SK-N-SH (cell line): ENCODE results near the gene ACP4. TPM values are rescaled to one million over a fixed set of nuclear protein-coding genes. Genes with fewer than 3 reads are reported as not detected.

Experiments
- CTCF ChIA-PET: fragments of 300-600, 350-600 bp; formaldehyde crosslinking; extraction: SDS; loops from one replicate; lab custom pipeline; 2021; lab: Yijun Ruan, JAX
- POLR2A ChIA-PET: fragments of 350-600 bp; sonication (Branson Sonifier 250); formaldehyde crosslinking; extraction: SDS; loops from one replicate; lab custom pipeline; 2020; ENCODE audit warnings: antibody characterized with exemption, inconsistent platforms; lab: Yijun Ruan, JAX
- DNase-seq: peaks from one replicate; pipeline ENCODE4 v3.0.0; 2012
- H2AFZ ChIP-seq: fragments of 200-600 bp; sonication (generic); 2 replicates; pipeline ENCODE4 v1.8.1; 2016; ENCODE audit warnings: antibody characterized with exemption, mild to moderate bottlenecking, low read depth
- H3F3A ChIP-seq: fragments of 200-600 bp; sonication (generic); replicated peaks from 2 replicates; pipeline ENCODE3; 2016; ENCODE audit warnings: antibody characterized with exemption, mild to moderate bottlenecking; ENCODE audit not compliant: insufficient read depth
- H3K27ac ChIP-seq, 2 experiments: fragments of 200-500 bp in 1 of 2; fragments of 200-600 bp in 1 of 2; sonication (Bioruptor generic) in 1 of 2; sonication (generic), shearing (Covaris generic) in 1 of 2; 2 replicates each; pipeline versions ENCODE4 v1.5.1 to v1.6.1; 2014 to 2016; ENCODE audit warnings: low read depth in 2 of 2, inconsistent platforms in 1 of 2, low read length in 1 of 2, mild to moderate bottlenecking in 1 of 2, mixed read lengths in 1 of 2
- H3K27me3 ChIP-seq: fragments of 200-600 bp; sonication (generic), shearing (Covaris generic); 2 replicates; pipeline ENCODE4 v1.6.1; 2016; ENCODE audit warnings: mixed run types; ENCODE audit not compliant: insufficient read depth
- H3K36me3 ChIP-seq, 2 experiments: fragments of 200-500 bp in 1 of 2; fragments of 200-600 bp in 1 of 2; sonication (Bioruptor generic) in 1 of 2; sonication (generic) in 1 of 2; replicated peaks in 1 of 2; 2 replicates each; pipeline versions ENCODE3 to v1.5.1; 2014 to 2016; ENCODE audit warnings: low read length in 1 of 2, mild to moderate bottlenecking in 1 of 2; ENCODE audit not compliant: insufficient read depth in 2 of 2, control insufficient read depth in 1 of 2
- H3K4me1 ChIP-seq, 2 experiments: fragments of 200-500 bp in 1 of 2; fragments of 200-600 bp in 1 of 2; sonication (Bioruptor generic) in 1 of 2; sonication (generic), shearing (Covaris generic) in 1 of 2; 2 replicates each; pipeline versions ENCODE4 v1.5.1 to v1.6.1; 2014 to 2016; ENCODE audit warnings: low read depth in 1 of 2, low read length in 1 of 2, mixed run types in 1 of 2; ENCODE audit not compliant: insufficient read depth in 2 of 2, control insufficient read depth in 1 of 2
- H3K4me2 ChIP-seq: fragments of 200-600 bp; sonication (generic), shearing (Covaris generic); 2 replicates; pipeline ENCODE4 v1.6.1; 2017; ENCODE audit warnings: mixed run types
- H3K4me3 ChIP-seq, 2 experiments: fragments of 200-500 bp in 1 of 2; fragments of 200-600 bp in 1 of 2; sonication (Bioruptor generic) in 1 of 2; sonication (generic), shearing (Covaris generic) in 1 of 2; 2 replicates each; pipeline versions ENCODE4 v1.5.1 to v1.8.1; 2014 to 2016; ENCODE audit warnings: low read depth in 2 of 2, inconsistent platforms in 1 of 2, low read length in 1 of 2, mild to moderate bottlenecking in 1 of 2, mixed read lengths in 1 of 2, moderate library complexity in 1 of 2
- H3K79me2 ChIP-seq: fragments of 200-600 bp; sonication (generic); 2 replicates; pipeline ENCODE4 v1.8.1; 2017; ENCODE audit warnings: mild to moderate bottlenecking; ENCODE audit not compliant: insufficient read depth
- H3K9ac ChIP-seq: fragments of 200-600 bp; sonication (generic); 2 replicates; pipeline ENCODE4 v1.6.1; 2017; ENCODE audit warnings: mixed run types
- H3K9me2 ChIP-seq: fragments of 200-600 bp; sonication (generic); 2 replicates; pipeline ENCODE4 v1.6.1; 2017; ENCODE audit warnings: mixed run types
- H3K9me3 ChIP-seq: fragments of 200-600 bp; sonication (generic); 2 replicates; pipeline ENCODE4 v1.6.1; 2017; ENCODE audit warnings: mixed run types, mild to moderate bottlenecking, moderate library complexity
- H4K20me1 ChIP-seq: fragments of 200-600 bp; sonication (generic); 2 replicates; pipeline ENCODE4 v1.6.1; 2017; ENCODE audit warnings: mild to moderate bottlenecking, mixed run types; ENCODE audit not compliant: insufficient read depth
- CHD2 ChIP-seq: fragments of 150-350 bp; IDR thresholded peaks from 2 replicates; pipeline ENCODE4 v1.6.1; 2018; ENCODE audit warnings: low read length; ENCODE audit not compliant: partially characterized antibody
- CTCF ChIP-seq: fragments of 200-600 bp; sonication (generic); IDR thresholded peaks from 2 replicates; pipeline ENCODE4 v1.6.1; 2017; ENCODE audit warnings: antibody characterized with exemption, mild to moderate bottlenecking, moderate library complexity
- ELF1 ChIP-seq: IDR thresholded peaks from 2 replicates; pipeline ENCODE4 v1.4.0; 2012
- EZH2phosphoT487 ChIP-seq: fragments of 200-600 bp; sonication (generic); IDR thresholded peaks from 2 replicates; pipeline ENCODE4 v1.6.1; 2017; ENCODE audit warnings: low read depth, mixed run types, mild to moderate bottlenecking, antibody characterized with exemption, moderate library complexity, borderline replicate concordance
- FOSL2 ChIP-seq: IDR thresholded peaks from 2 replicates; pipeline ENCODE4 v1.4.0; 2012; ENCODE audit warnings: low read depth, mild to moderate bottlenecking, moderate library complexity, borderline replicate concordance
- FOXJ3 ChIP-seq: sonication (generic); formaldehyde crosslinking; IDR thresholded peaks from 2 replicates; pipeline ENCODE4 v1.5.1; 2020; ENCODE audit warnings: mild to moderate bottlenecking, missing genetic modification reagents
- FOXM1 ChIP-seq: IDR thresholded peaks from 2 replicates; pipeline ENCODE4 v1.4.0; 2012; ENCODE audit warnings: low read depth, mild to moderate bottlenecking
- GATA2 ChIP-seq: sonication (generic); formaldehyde crosslinking; IDR thresholded peaks from 2 replicates; pipeline ENCODE4 v1.5.0; 2020; ENCODE audit warnings: mild to moderate bottlenecking, missing genetic modification reagents
- IRF3 ChIP-seq: fragments of 150-350 bp; IDR thresholded peaks from 2 replicates; pipeline ENCODE4 v1.6.1; 2016; ENCODE audit warnings: mild to moderate bottlenecking, low read depth, low read length
- JUND ChIP-seq: IDR thresholded peaks from 2 replicates; pipeline ENCODE4 v1.4.0; 2012
- MEF2A ChIP-seq: IDR thresholded peaks from 2 replicates; pipeline ENCODE4 v1.4.0; 2012; ENCODE audit warnings: low read depth, borderline replicate concordance
- MXI1 ChIP-seq: IDR thresholded peaks from 2 replicates; pipeline ENCODE4 v1.6.1; 2012; ENCODE audit warnings: mild to moderate bottlenecking, low read depth, low read length, improper control_type of control experiment
- PBX3 ChIP-seq: IDR thresholded peaks from 2 replicates; pipeline ENCODE4; 2012
- POLR2AphosphoS5 ChIP-seq: IDR thresholded peaks from 2 replicates; pipeline ENCODE4 v1.6.1; 2012; ENCODE audit warnings: low read depth, low read length
- RAD21 ChIP-seq: IDR thresholded peaks from 2 replicates; pipeline ENCODE4 v1.6.1; 2012; ENCODE audit warnings: mild to moderate bottlenecking, low read length
- RFX5 ChIP-seq: IDR thresholded peaks from 2 replicates; pipeline ENCODE4 v1.6.1; 2012; ENCODE audit warnings: mild to moderate bottlenecking, improper control_type of control experiment, low read length
- RXRA ChIP-seq: IDR thresholded peaks from 2 replicates; pipeline ENCODE4 v1.4.0; 2012; ENCODE audit warnings: low read depth, mild to moderate bottlenecking, borderline replicate concordance
- SIN3A ChIP-seq: IDR thresholded peaks from 2 replicates; pipeline ENCODE4 v1.6.1; 2012; ENCODE audit warnings: low read depth, mild to moderate bottlenecking, low read length, moderate library complexity, borderline replicate concordance
- TAF1 ChIP-seq: IDR thresholded peaks from 2 replicates; pipeline ENCODE4 v1.6.1; 2012; ENCODE audit warnings: low read depth, mild to moderate bottlenecking, low read length, moderate library complexity, borderline replicate concordance
- USF2 ChIP-seq: fragments of 150-350 bp; IDR thresholded peaks from 2 replicates; pipeline ENCODE4 v1.6.1; 2017; ENCODE audit warnings: antibody characterized with exemption, low read length, low read depth, borderline replicate concordance
- WGBS: methylation state at CpG from one replicate; pipeline ENCODE4 v1.1.6; 2017; ENCODE audit warnings: low lambda C conversion rate; 5-methylcytosine and 5-hydroxymethylcytosine counted together
- polyA plus RNA-seq, 3 experiments: library from polyadenylated mRNA; depleted of rRNA; stranded (reverse); fragments of >200 nt; gene quantifications; 2 replicates each; pipeline ENCODE4 v1.2.3, GENCODE V29; 2012

ACP4 gene
- polyA plus RNA-seq, 1 of the 3 experiments (the other 2 are of a cell fraction), result not detected

GRCh38 chr19:50777830-50778303 is 12.3 kb upstream of the ACP4 start:
- DNase-seq, result peak; percentile 54
- H3K4me3 ChIP-seq, result no peak overlapping the region
- no peak overlapping the region for H3K27ac ChIP-seq
- H4K20me1 ChIP-seq, result no peaks in the 10 kb centered on the region
- ChIA-PET CTCF (interaction anchor here (0.9 to 9.7 kb wide), 7 partner anchors 13 to 409 kb away, joined by 3 to 113 read pairs (median 6); partner anchors contain the start of gene CLEC11A), POLR2A (no interaction called here)
- peak overlapping the region; percentile 48; the same call in 1 of the 2 replicates for H3K4me2 ChIP-seq
- no peaks in the 10 kb centered on the region for H3K9me2 ChIP-seq
- H3K9ac ChIP-seq, result no peak overlapping the region
- no peaks in the 10 kb centered on the region for H3K79me2 ChIP-seq
- H3K36me3 ChIP-seq, result no peaks in the 10 kb centered on the region
- H2AFZ ChIP-seq, result no peak overlapping the region
- no peak for TF ChIP-seq FOSL2
- no peak for TF ChIP-seq MEF2A
- no peak for TF ChIP-seq EZH2phosphoT487
- no peak for TF ChIP-seq JUND
- no peak for TF ChIP-seq SIN3A
- TF ChIP-seq POLR2AphosphoS5, result no peak
- TF ChIP-seq CTCF, result no peak
- no peak for TF ChIP-seq RFX5
- no peak for TF ChIP-seq ELF1
- no peak for TF ChIP-seq RAD21
- TF ChIP-seq CHD2, result no peak
- TF ChIP-seq FOXM1, result no peak
- no peak for TF ChIP-seq IRF3
- TF ChIP-seq USF2, result no peak
- TF ChIP-seq PBX3, result no peak
- no peak for TF ChIP-seq GATA2 (CRISPR knock-in tag)
- no peak for TF ChIP-seq FOXJ3 (CRISPR knock-in tag)
- TF ChIP-seq RXRA, result no peak
- TF ChIP-seq TAF1, result no peak
- TF ChIP-seq MXI1, result no peak
- TF ChIP-seq, all 33 proteins: peak for 0
- Histone ChIP-seq H3K4me1 (no peaks in the 10 kb centered on the region), H3K9me3 (no peaks in the 10 kb centered on the region), H3F3A (no peaks in the 10 kb centered on the region), H3K27me3 (peaks cover 60% of the 10 kb centered on the region)
- WGBS, result under 1% methylated on average over 26 of the region's 30 CpGs
